ENCODE measurements around the gene KRT39. TPM values are rescaled to one million over a fixed set of nuclear protein-coding genes. Genes with fewer than 3 reads are reported as not detected.

The KRT39 gene
- total and polyA plus RNA-seq, 2 of the 8 experiments (the other 6 are each of a cell fraction or from before 2014, with no cell fraction given), result not detected

DNA sequence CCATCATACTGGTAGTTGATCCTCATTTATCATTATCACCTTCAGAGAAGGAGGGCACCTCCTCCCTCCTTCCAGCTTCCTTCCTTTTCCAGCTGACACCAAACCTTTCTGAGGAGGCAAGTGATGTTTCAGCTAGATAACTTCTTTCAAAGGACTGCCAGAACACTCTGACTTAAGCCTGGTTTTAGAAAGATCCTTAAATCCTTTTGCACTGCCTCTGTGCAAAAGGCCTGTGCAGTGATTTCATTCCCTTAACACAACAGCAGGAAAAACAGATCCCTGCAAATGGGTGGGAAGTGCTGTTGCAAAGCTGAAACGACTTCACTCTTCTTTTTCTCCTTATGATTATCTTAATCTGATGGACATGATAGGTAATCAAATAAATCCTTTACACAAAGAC, 22.2 kb downstream of the KRT39 start:
- H3K4ac ChIP-seq (replicated peaks; ENCODE audit: insufficient read length, low read depth, low read length), result no peak overlapping the region
- H4K91ac ChIP-seq (replicated peaks; ENCODE audit: insufficient read length, low read length), result no peak overlapping the region
- no peak overlapping the region for H2BK20ac ChIP-seq (ENCODE audit: low read length)
- H3K4me2 ChIP-seq (ENCODE audit: insufficient read depth in 1 of 2, low read depth in 2 of 2, low read length in 2 of 2), result no peak overlapping the region
- ChIA-PET CTCF (ENCODE audit: partially characterized antibody) (interaction anchor here (0.6 to 4.0 kb wide), 4 partner anchors 10 to 104 kb away, joined by 3 to 12 read pairs (median 5); no protein-coding TSS in a partner anchor), POLR2A (ENCODE audit: partially characterized antibody) (no interaction called here)
- no peaks in the 10 kb centered on the region for H3K79me1 ChIP-seq (ENCODE audit: low read depth, low read length)
- H3K4me1 ChIP-seq (replicated peaks in 1 of 4; ENCODE audit: control insufficient read depth in 3 of 4, insufficient read depth in 4 of 4, low read length in 3 of 4), result no peaks in the 10 kb centered on the region
- no peaks in the 10 kb centered on the region for H3K27me3 ChIP-seq (replicated peaks in 1 of 4; ENCODE audit: control insufficient read depth in 3 of 4, extremely low read depth in 1 of 4, insufficient read depth in 3 of 4, low read length in 3 of 4)
- H3K36me3 ChIP-seq (ENCODE audit: control insufficient read depth in 2 of 4, insufficient read depth in 4 of 4, low read length in 3 of 4), result no peaks in the 10 kb centered on the region
- 86% methylated on average over 1 of the region's 1 CpG; no CpG with 5 or more reads in 1 of the 2 experiments for WGBS, 2 experiments (ENCODE audit: extremely low coverage in 1 of 2, insufficient coverage in 1 of 2, insufficient read length in 1 of 2, insufficient replicate concordance in 2 of 2, low coverage in 1 of 2, low lambda C conversion rate in 2 of 2, missing lambda C conversion rate in 1 of 2)
- no peak for DNase-seq (ENCODE audit: low read depth in 1 of 2, low spot score in 2 of 2)
- H2BK120ac ChIP-seq (replicated peaks; ENCODE audit: low read depth, low read length), result no peak overlapping the region
- FAIRE-seq, result no peak
- no peak overlapping the region for H3K4me3 ChIP-seq (ENCODE audit: extremely low read depth in 1 of 4, insufficient read depth in 2 of 4, low read depth in 3 of 4, low read length in 4 of 4)
- no peak for TF ChIP-seq SIN3A (conservative IDR thresholded peaks at IDR 0.05 in 1 of 2, IDR thresholded peaks at IDR 0.05 in 1 of 2; ENCODE audit: low read depth in 1 of 2, low read length in 2 of 2)
- no peak for TF ChIP-seq GTF2F1 (IDR thresholded peaks at IDR 0.05; ENCODE audit: borderline replicate concordance, low read depth, low read length)
- no peak overlapping the region for H2BK15ac ChIP-seq (ENCODE audit: low read length)
- no peak overlapping the region for H3K14ac ChIP-seq (ENCODE audit: insufficient read length)
- no peak overlapping the region for H3K23ac ChIP-seq (ENCODE audit: insufficient read length)
- no peaks in the 10 kb centered on the region for H4K20me1 ChIP-seq (replicated peaks in 1 of 2; ENCODE audit: control insufficient read depth in 1 of 2, insufficient read depth in 2 of 2, low read length in 2 of 2)
- H2AK5ac ChIP-seq (ENCODE audit: low read depth, low read length), result no peak overlapping the region
- H3K27ac ChIP-seq (ENCODE audit: low read depth, low read length), result no peak overlapping the region
- H2BK5ac ChIP-seq (ENCODE audit: low read depth, low read length), result no peak overlapping the region
- no peak overlapping the region for H3K9ac ChIP-seq (replicated peaks in 1 of 4; ENCODE audit: extremely low read depth in 1 of 4, low read depth in 3 of 4, low read length in 3 of 4)
- H2BK12ac ChIP-seq (ENCODE audit: low read depth, low read length), result no peak overlapping the region
- H2AFZ ChIP-seq (ENCODE audit: low read length), result no peak overlapping the region
- H4K8ac ChIP-seq (ENCODE audit: extremely low read depth, insufficient read depth, low read length), result no peak overlapping the region
- H3K79me2 ChIP-seq (ENCODE audit: control insufficient read depth in 1 of 2, insufficient read depth in 2 of 2, low read length in 2 of 2), result no peaks in the 10 kb centered on the region
- no peak overlapping the region for H3K56ac ChIP-seq (replicated peaks; ENCODE audit: insufficient read length, low read depth, low read length)
- H3K18ac ChIP-seq (ENCODE audit: extremely low read depth, low read length), result no peak overlapping the region
- no peak overlapping the region for H4K5ac ChIP-seq (ENCODE audit: insufficient read length, low read depth, low read length)
- H3K23me2 ChIP-seq (ENCODE audit: low read depth, low read length), result no peaks in the 10 kb centered on the region
- no peaks in the 10 kb centered on the region for H3K9me3 ChIP-seq (ENCODE audit: insufficient read depth in 2 of 2, low read depth in 1 of 2, low read length in 1 of 2)
